ENCODE results near the gene CSNK1D.
A peak's percentile ranks its signal among the peaks of the same experiment; 100 is the strongest.

Gene CSNK1D

GRCh38 chr17:82273327-82274133 lies at the start of gene CSNK1D:
TSS of gene CSNK1D (minus strand) at chr17:82273700. CDS start at chr17:82273381, 319 bp downstream.
- DNase-seq, result peak; percentile 76

- no peak for DNase-seq
Measured at GRCh38 chr17:82322526-82323453, 49.3 kb upstream of the CSNK1D start.

GRCh38 chr17:82321947-82322466 lies 48.5 kb upstream of the CSNK1D start:
- DNase-seq, result no peak

- DNase-seq, result no peak
Measured at GRCh38 chr17:82320956-82321927, 47.7 kb upstream of the CSNK1D start.

- DNase-seq, result no peak
Measured at GRCh38 chr17:82320140-82320840, 46.8 kb upstream of the CSNK1D start.

- DNase-seq, result no peak
Measured at GRCh38 chr17:82319619-82320062, 46.1 kb upstream of the CSNK1D start.

- DNase-seq, result no peak
Measured at GRCh38 chr17:82318772-82319606, 45.5 kb upstream of the CSNK1D start.

- DNase-seq, result no peak
Measured at GRCh38 chr17:82318169-82318498, 44.6 kb upstream of the CSNK1D start.

GRCh38 chr17:82317394-82318168 lies 44.1 kb upstream of the CSNK1D start, which contains the start of gene CD7:
TSS of gene CD7 (minus strand) at chr17:82317608. CDS start at chr17:82317495, 113 bp downstream.
- no peak for DNase-seq

- DNase-seq, result no peak
Measured at GRCh38 chr17:82316651-82317393, 43.3 kb upstream of the CSNK1D start.

GRCh38 chr17:82315703-82316358 lies 42.3 kb upstream of the CSNK1D start:
- no peak for DNase-seq

GRCh38 chr17:82314727-82315605 lies 41.5 kb upstream of the CSNK1D start:
- DNase-seq, result no peak

GRCh38 chr17:82314012-82314726 lies 40.7 kb upstream of the CSNK1D start:
- no peak for DNase-seq

GRCh38 chr17:82313195-82314011 lies 39.9 kb upstream of the CSNK1D start:
- DNase-seq, result no peak

GRCh38 chr17:82311971-82312370 lies 38.5 kb upstream of the CSNK1D start:
- DNase-seq, result no peak

GRCh38 chr17:82310877-82311276 lies 37.4 kb upstream of the CSNK1D start:
- no peak for DNase-seq
